NCI-H2196 treated with DMSO at 0.1 percent for 48 hours (cell line): ENCODE measurements around the gene RPTOR.
A peak's percentile ranks its signal among the peaks of the same experiment; 100 is the strongest.

ENCODE experiments used
- DNase-seq: peaks from one replicate; lab custom pipeline; 2025; ENCODE audit not compliant: unreplicated experiment; lab: John Stamatoyannopoulos, UW

Gene RPTOR

GRCh38 chr17:80998118-80998747 is 453.6 kb downstream of the RPTOR start:
- no peak for DNase-seq

- DNase-seq: no peak
These were observed 454.3 kb downstream of the RPTOR start for GRCh38 chr17:80998748-80999535.

- DNase-seq: no peak
These were observed 455.1 kb downstream of the RPTOR start for GRCh38 chr17:80999536-81000333.

- DNase-seq: no peak
These were observed 455.6 kb downstream of the RPTOR start for GRCh38 chr17:81000334-81000630.

- DNase-seq: no peak
These were observed 456.2 kb downstream of the RPTOR start for GRCh38 chr17:81000631-81001357.

GRCh38 chr17:81002013-81002384 is 457.4 kb downstream of the RPTOR start:
- no peak for DNase-seq

- peak; percentile 71 for DNase-seq
These were observed 458.0 kb downstream of the RPTOR start for GRCh38 chr17:81002409-81003361.

GRCh38 chr17:81003711-81004475 is 459.3 kb downstream of the RPTOR start:
- no peak for DNase-seq

GRCh38 chr17:81006891-81007290 is 462.3 kb downstream of the RPTOR start:
- no peak for DNase-seq

GRCh38 chr17:81008140-81008539 is 463.5 kb downstream of the RPTOR start:
- DNase-seq: no peak

- no peak for DNase-seq
These were observed 464.5 kb downstream of the RPTOR start for GRCh38 chr17:81009136-81009535.

- DNase-seq: no peak
These were observed 466.3 kb downstream of the RPTOR start for GRCh38 chr17:81010935-81011334.

- DNase-seq: no peak
These were observed 467.3 kb downstream of the RPTOR start for GRCh38 chr17:81011951-81012350.

- no peak for DNase-seq
These were observed 468.2 kb downstream of the RPTOR start for GRCh38 chr17:81012574-81013447.

- no peak for DNase-seq
These were observed 469.0 kb downstream of the RPTOR start for GRCh38 chr17:81013642-81014041.

GRCh38 chr17:81015136-81015535 is 470.5 kb downstream of the RPTOR start:
- no peak for DNase-seq
